RWPE2 (cell line): Measurements from ENCODE around the gene CRY1.

Experiments used
- ATAC-seq: fragments of 200-7000 bp; cut with Tn5 transposase; 3 replicates; pipeline ENCODE4 v1.9.1; 2021; ENCODE audit warnings: low read depth
- DNase-seq: peaks from one replicate; pipeline ENCODE4 v3.0.0-alpha.2; 2020; ENCODE audit warnings: low spot score
- H3K27ac ChIP-seq: fragments of 450-650 bp; 2 replicates; pipeline ENCODE4 v1.5.1; 2017; ENCODE audit warnings: mild to moderate bottlenecking; ENCODE audit not compliant: poor library complexity, severe bottlenecking
- H3K27me3 ChIP-seq: fragments of 250-450 bp; sonication (Bioruptor Pico); 2 replicates; pipeline ENCODE4 v1.5.1; 2021; ENCODE audit warnings: mild to moderate bottlenecking, moderate library complexity; ENCODE audit not compliant: insufficient read depth, poor library complexity, severe bottlenecking
- H3K36me3 ChIP-seq: fragments of 250-450 bp; sonication (Bioruptor Pico); 2 replicates; pipeline ENCODE4 v1.5.1; 2020; ENCODE audit warnings: low read depth, mild to moderate bottlenecking, moderate library complexity
- H3K4me1 ChIP-seq: fragments of 250-450 bp; sonication (Bioruptor Pico); 2 replicates; pipeline ENCODE4 v1.5.1; 2021; ENCODE audit warnings: mild to moderate bottlenecking, moderate library complexity; ENCODE audit not compliant: insufficient read depth, poor library complexity, severe bottlenecking
- H3K4me3 ChIP-seq: fragments of 250-450 bp; sonication (Bioruptor Pico); 2 replicates; pipeline ENCODE4 v1.5.1; 2021; ENCODE audit warnings: mild to moderate bottlenecking, moderate library complexity; ENCODE audit not compliant: severe bottlenecking
- H3K9me3 ChIP-seq: fragments of 250-450 bp; sonication (Bioruptor Pico); 2 replicates; pipeline ENCODE4 v1.5.1; 2021; ENCODE audit warnings: mild to moderate bottlenecking, moderate library complexity; ENCODE audit not compliant: severe bottlenecking
- TF ChIP-seq, protein P1 (sequence below): fragments of 450-650 bp; IDR thresholded peaks from one replicate; pipeline ENCODE4 v1.5.1; 2017; ENCODE audit warnings: mild to moderate bottlenecking, moderate library complexity; ENCODE audit not compliant: poor library complexity, severe bottlenecking

Gene CRY1

GRCh38 chr12:107042801-107043200 lies 50.5 kb downstream of the CRY1 start:
- H3K27me3 ChIP-seq, result no peaks in the 10 kb centered on the region
- no peaks in the 10 kb centered on the region for H3K4me1 ChIP-seq
- H3K4me3 ChIP-seq, result no peak overlapping the region
- TF ChIP-seq, protein P1, sequence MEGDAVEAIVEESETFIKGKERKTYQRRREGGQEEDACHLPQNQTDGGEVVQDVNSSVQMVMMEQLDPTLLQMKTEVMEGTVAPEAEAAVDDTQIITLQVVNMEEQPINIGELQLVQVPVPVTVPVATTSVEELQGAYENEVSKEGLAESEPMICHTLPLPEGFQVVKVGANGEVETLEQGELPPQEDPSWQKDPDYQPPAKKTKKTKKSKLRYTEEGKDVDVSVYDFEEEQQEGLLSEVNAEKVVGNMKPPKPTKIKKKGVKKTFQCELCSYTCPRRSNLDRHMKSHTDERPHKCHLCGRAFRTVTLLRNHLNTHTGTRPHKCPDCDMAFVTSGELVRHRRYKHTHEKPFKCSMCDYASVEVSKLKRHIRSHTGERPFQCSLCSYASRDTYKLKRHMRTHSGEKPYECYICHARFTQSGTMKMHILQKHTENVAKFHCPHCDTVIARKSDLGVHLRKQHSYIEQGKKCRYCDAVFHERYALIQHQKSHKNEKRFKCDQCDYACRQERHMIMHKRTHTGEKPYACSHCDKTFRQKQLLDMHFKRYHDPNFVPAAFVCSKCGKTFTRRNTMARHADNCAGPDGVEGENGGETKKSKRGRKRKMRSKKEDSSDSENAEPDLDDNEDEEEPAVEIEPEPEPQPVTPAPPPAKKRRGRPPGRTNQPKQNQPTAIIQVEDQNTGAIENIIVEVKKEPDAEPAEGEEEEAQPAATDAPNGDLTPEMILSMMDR, result no peak
- H3K9me3 ChIP-seq, result no peaks in the 10 kb centered on the region
- no peak overlapping the region for H3K27ac ChIP-seq
- ATAC-seq (no peak), DNase-seq (no peak)
- H3K36me3 ChIP-seq, result no peaks in the 10 kb centered on the region

GRCh38 chr12:107035733-107036132 lies 57.6 kb downstream of the CRY1 start:
- Histone ChIP-seq H3K27me3 (no peaks in the 10 kb centered on the region), H3K4me3 (no peak overlapping the region)

DNA sequence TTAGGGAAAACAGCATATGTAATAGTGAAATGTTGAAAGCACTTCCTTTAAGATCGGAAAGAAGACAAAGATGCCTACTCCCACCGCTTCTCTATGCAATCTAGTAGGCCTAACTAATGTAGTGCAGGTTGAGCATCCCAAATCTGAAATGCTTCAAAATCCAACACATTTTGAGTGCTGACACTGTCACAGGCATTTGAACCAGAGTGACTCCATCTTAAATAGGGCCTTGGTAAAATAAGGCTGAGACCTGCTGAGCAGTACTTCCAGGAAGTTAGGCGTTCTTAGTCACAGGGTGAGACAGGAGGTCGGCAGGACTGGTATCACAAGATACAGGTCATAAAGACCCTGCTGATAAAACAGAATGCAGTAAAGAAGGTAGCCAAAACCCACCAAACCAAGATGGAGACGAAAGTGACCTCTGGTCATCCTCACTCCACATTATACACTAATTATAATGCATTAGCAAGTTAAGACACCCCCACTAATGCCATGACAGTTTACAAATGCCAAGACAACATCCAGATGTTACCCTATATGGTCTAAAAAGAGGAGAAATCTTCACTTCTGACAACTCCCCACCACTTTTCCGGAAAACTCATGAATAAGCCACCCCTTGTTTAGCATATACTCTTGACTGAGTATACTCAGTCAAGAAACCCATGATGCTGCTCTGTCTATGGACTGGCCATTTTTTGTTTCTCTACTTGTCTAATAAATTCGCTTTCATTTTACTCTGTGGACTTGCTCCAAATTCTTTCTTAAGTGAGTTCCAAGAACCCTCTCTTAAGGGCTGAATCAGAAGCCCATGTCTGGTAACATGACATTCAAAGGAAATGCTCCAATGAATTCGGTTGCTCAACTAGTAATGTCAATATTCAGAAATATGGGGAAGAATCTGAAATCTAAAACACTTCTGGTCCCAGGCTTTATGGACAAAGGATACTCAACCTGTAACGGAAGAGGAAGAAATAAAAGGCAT lies 59.3 kb downstream of the CRY1 start:
- Histone ChIP-seq H3K27me3 (no peaks in the 10 kb centered on the region), H3K4me1 (no peaks in the 10 kb centered on the region), H3K9me3 (no peaks in the 10 kb centered on the region), H3K27ac (no peak overlapping the region), H3K4me3 (no peak overlapping the region), H3K36me3 (no peaks in the 10 kb centered on the region)
- TF ChIP-seq, protein P1, result no peak
- ATAC-seq, result no peak
- DNase-seq, result no peak

More at GRCh38 chr12:107035733-107036132, 57.6 kb downstream of the CRY1 start:
- Histone ChIP-seq H3K4me1 (no peaks in the 10 kb centered on the region), H3K36me3 (no peaks in the 10 kb centered on the region), H3K9me3 (no peaks in the 10 kb centered on the region), H3K27ac (no peak overlapping the region)
- ATAC-seq, result no peak
- DNase-seq, result no peak
- TF ChIP-seq, protein P1, result no peak

DNA sequence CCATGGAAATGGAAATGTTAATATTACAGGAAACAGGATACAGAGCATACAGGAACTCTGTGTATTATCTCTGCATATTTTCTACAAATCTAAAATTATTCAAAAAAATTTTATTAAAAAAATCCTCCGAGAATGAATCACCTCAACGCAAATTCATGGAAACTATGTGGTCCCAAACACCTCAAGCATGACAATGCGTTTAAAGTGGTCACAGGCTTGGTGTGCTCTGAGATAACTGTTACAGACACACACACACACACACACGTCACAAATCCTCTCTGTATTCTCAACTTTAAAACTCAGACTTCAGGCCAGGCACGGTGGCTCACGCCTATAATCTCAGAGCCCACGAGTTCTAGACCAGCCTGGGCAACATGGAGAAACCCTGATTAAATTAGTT lies 61.1 kb downstream of the CRY1 start:
- no peak overlapping the region for H3K27ac ChIP-seq
- peaks cover 13% of the 10 kb centered on the region for H3K4me1 ChIP-seq
- no peaks in the 10 kb centered on the region for H3K36me3 ChIP-seq
- no peaks in the 10 kb centered on the region for H3K27me3 ChIP-seq
- TF ChIP-seq, protein P1, result no peak
- ATAC-seq, result no peak
- no peaks in the 10 kb centered on the region for H3K9me3 ChIP-seq
- DNase-seq, result no peak
- H3K4me3 ChIP-seq, result no peak overlapping the region

DNA sequence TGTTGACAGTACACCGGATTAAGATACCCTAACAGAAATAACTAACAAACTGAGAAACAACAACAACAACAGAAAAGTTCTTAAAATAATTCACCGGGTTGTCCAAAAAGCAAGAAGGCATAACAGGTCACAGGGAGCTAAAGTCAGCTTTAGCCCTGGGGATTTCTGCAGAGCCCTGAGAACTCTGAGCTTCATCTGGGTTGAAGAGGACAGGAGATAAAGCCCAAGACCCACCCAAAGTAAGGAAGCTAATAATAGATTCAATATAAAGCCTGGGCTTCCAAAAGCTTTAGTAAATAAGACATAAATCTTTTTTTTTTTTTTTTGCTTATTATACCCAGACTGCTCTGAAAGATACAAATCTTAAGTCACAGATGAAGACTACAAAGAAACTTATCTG lies 62.3 kb downstream of the CRY1 start:
- no peaks in the 10 kb centered on the region for H3K9me3 ChIP-seq
- no peaks in the 10 kb centered on the region for H3K27me3 ChIP-seq
- ATAC-seq (no peak), DNase-seq (no peak)
- TF ChIP-seq, protein P1, result no peak
- no peak overlapping the region for H3K4me3 ChIP-seq
- peaks cover 25% of the 10 kb centered on the region for H3K4me1 ChIP-seq
- no peaks in the 10 kb centered on the region for H3K36me3 ChIP-seq
- no peak overlapping the region for H3K27ac ChIP-seq
